ENCODE measurements around the gene LHPP. TPM values are rescaled to one million over a fixed set of nuclear protein-coding genes. Genes with fewer than 3 reads are reported as not detected.
"Not testable (repeated sequence)": the region's sequence is repeated elsewhere in the genome, so short reads cannot be mapped to it uniquely, and the experiment has no call there.

The LHPP gene
- total RNA-seq, 4 donors from 2014 or later, result 34.2 to 76.7 (median 38.2) TPM

DNA sequence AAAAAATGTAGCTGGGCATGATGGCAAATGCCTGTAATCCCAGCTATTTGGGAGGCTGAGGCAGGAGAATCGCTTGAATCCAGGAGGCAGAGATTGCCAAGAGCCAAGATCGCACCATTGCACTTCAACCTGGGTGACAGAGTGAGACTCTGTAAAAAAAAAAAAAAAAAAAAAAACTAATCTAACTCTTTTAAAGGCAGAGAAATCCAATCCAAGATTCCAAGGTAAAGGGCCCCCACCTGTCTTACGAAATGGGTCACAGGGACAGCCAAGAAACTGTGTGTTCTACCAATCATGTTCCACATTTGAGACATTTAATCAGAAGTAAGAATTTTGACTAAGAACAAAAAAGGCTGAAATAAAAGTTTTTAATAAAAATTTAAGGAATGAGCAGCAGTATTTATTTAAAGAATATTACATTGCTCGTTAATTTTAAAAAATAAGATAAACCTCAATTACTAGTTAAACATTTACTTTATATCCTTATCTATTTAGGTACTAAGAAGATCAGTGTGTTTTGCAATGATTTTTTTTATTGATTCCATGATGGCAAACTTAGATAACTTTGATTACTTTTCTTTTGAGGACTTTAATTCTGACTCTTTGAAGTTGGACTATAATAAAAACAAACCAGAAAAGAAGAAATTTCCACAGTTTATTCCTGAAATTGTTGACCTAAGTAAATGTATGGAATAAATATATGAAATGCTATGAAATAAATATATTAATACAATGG, 36.2 kb upstream of the LHPP start:
- TF ChIP-seq POLR2A (IDR thresholded peaks at IDR 0.05), result no peak
- TF ChIP-seq, protein P1, sequence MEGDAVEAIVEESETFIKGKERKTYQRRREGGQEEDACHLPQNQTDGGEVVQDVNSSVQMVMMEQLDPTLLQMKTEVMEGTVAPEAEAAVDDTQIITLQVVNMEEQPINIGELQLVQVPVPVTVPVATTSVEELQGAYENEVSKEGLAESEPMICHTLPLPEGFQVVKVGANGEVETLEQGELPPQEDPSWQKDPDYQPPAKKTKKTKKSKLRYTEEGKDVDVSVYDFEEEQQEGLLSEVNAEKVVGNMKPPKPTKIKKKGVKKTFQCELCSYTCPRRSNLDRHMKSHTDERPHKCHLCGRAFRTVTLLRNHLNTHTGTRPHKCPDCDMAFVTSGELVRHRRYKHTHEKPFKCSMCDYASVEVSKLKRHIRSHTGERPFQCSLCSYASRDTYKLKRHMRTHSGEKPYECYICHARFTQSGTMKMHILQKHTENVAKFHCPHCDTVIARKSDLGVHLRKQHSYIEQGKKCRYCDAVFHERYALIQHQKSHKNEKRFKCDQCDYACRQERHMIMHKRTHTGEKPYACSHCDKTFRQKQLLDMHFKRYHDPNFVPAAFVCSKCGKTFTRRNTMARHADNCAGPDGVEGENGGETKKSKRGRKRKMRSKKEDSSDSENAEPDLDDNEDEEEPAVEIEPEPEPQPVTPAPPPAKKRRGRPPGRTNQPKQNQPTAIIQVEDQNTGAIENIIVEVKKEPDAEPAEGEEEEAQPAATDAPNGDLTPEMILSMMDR (IDR thresholded peaks at IDR 0.05), result no peak
- peaks cover 0 to 32% (median 0%) of the 10 kb centered on the region in 4 donors for H3K4me1 ChIP-seq
- peak in 2 of 3 donors; percentile 12 to 55 for DNase-seq
- peak overlapping the region in 2 of 4 donors; percentile 48 to 79 for H3K27ac ChIP-seq
- no peaks in the 10 kb centered on the region for H3K9me3 ChIP-seq
- no peaks in the 10 kb centered on the region for H3K36me3 ChIP-seq
- no peak overlapping the region for H3K4me3 ChIP-seq
- no peaks in the 10 kb centered on the region for H3K27me3 ChIP-seq

DNA sequence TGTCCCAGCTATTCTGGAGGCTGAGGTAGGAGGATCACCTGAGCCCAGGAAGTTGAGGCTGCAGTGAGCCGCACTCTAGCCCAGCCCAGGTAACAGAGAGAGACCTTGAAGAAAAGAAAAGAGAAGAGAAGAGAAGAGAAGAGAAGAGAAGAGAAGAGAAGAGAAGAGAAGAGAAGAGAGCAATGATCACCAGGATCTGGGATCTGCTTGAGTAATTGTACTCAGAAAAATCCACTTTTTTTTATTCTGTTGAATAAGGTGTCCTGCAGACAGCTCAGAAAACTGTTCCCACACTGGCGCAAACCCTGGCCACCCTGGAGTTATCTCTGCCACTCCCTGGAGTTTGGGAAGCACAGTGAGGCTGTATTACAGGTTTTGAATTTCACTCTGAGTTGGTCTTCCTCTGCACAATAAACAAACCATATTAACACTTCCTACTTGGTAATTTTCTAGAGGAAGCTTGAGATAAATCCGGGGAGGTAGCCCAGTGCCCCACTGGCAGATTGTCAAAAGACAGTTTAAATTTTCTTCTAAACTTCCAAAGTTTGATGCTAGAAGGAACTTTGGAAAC, 33.3 kb upstream of the LHPP start:
- Histone ChIP-seq H3K27ac (no peak overlapping the region), H3K4me1 (peaks cover 0 to 21% (median 0%) of the 10 kb centered on the region in 4 donors), H3K36me3 (no peaks in the 10 kb centered on the region), H3K27me3 (no peaks in the 10 kb centered on the region), H3K4me3 (no peak overlapping the region), H3K9me3 (no peaks in the 10 kb centered on the region)
- no peak for DNase-seq
- TF ChIP-seq, protein P1 (IDR thresholded peaks at IDR 0.05), result no peak
- TF ChIP-seq POLR2A (IDR thresholded peaks at IDR 0.05), result no peak

DNA sequence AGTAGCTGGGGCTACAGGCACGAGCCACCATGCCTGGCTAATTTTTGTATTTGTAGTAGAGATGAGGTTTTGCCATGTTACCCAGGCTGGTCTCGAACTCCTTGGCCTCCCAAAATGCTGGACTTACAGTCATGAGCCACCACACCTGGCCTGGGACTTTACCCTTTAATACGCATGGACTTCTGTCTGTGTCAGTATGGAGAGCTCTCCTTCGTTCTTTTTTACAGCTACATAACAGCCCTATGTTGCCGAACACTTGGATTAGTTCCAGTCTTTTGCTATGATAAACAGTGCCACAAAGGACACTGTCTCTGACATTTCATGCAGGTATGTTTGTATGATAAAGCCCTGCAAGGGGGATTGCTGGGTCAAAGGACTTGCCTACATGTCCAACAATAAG, 32.0 kb upstream of the LHPP start:
- Histone ChIP-seq H3K27me3 (no peaks in the 10 kb centered on the region), H3K9me3 (no peaks in the 10 kb centered on the region), H3K27ac (peak overlapping the region in 3 of 4 donors; percentile 28 to 75 (median 62)), H3K4me1 (peaks cover 0 to 13% (median 0%) of the 10 kb centered on the region in 4 donors), H3K36me3 (no peaks in the 10 kb centered on the region), H3K4me3 (no peak overlapping the region)
- peak in 1 of 3 donors; percentile 67 for DNase-seq
- TF ChIP-seq POLR2A (IDR thresholded peaks at IDR 0.05), result no peak
- TF ChIP-seq, protein P1 (IDR thresholded peaks at IDR 0.05), result no peak

DNA sequence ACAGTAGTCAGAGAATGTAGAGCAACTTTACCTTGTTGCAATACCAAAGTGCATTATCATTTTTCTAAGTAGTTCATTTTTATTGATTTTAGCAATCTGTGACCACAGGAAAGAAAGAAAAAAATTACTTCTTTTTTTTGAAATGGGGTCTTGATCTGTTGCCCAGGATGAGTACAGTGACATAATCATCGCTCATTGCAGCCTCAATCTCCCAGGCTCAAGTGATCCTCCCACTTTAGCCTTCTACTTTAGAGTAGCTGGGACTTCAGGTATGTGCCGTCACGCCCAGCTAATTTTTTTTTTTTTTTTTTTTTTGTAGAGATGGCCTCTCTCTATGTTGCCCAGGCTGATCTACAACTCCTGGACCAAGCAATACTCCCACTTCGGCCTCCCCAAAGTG, 31.5 kb upstream of the LHPP start:
- no peak overlapping the region for H3K4me3 ChIP-seq
- peaks cover 0 to 9% (median 0%) of the 10 kb centered on the region in 4 donors for H3K4me1 ChIP-seq
- H3K27me3 ChIP-seq, result no peaks in the 10 kb centered on the region
- no peak for DNase-seq
- H3K36me3 ChIP-seq, result no peaks in the 10 kb centered on the region
- H3K9me3 ChIP-seq, result no peaks in the 10 kb centered on the region
- no peak for TF ChIP-seq POLR2A (IDR thresholded peaks at IDR 0.05)
- TF ChIP-seq, protein P1 (IDR thresholded peaks at IDR 0.05), result no peak
- H3K27ac ChIP-seq, result peak overlapping the region in 1 of 4 donors; percentile 62

DNA sequence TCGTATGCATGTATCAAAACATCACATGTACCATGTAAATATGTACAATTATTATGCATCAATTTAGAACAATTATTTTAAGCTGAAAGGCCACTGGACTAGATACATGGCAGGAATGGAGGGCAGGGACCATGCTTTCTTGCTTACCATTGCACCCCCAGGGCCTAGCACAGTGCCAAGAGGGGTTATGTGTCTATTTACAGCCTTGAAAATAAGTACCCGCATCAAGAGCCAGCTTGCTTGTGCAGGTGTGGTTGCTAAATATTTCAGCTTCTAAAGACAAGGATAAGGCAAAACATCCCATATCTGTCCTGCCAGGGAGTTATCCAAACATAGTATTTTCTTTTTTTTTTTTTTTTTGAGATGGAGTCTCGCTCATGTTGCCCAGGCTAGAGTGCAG, 28.2 kb upstream of the LHPP start:
- no peak for DNase-seq
- Histone ChIP-seq H3K9me3 (no peaks in the 10 kb centered on the region), H3K4me3 (no peak overlapping the region), H3K27ac (no peak overlapping the region), H3K36me3 (no peaks in the 10 kb centered on the region), H3K4me1 (peaks cover 0 to 9% (median 0%) of the 10 kb centered on the region in 4 donors), H3K27me3 (no peaks in the 10 kb centered on the region)
- TF ChIP-seq POLR2A (IDR thresholded peaks at IDR 0.05), result no peak
- TF ChIP-seq, protein P1 (IDR thresholded peaks at IDR 0.05), result no peak

DNA sequence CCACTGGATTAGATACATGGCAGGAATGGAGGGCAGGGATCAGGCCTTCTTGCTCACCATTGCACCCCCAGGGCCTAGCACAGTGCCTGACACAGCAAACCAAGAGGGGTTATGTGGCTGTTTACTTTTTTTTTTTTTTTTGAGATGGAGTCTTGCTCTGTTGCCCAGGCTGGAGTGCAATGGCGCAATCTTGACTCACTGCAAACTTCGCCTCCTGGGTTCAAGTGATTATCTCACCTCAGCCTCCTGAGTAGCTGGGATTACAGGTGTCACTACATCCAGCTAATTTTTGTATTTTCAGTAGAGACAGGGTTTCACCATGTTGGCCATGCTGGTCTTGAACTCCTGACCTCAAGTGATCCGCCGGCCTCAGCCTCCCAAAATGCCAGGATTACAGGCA, 25.9 kb upstream of the LHPP start:
- not testable (repeated sequence) for H3K4me1 ChIP-seq, H3K4me3 ChIP-seq, DNase-seq, H3K27me3 ChIP-seq, H3K27ac ChIP-seq, H3K9me3 ChIP-seq, H3K36me3 ChIP-seq

All from Peyer's patch (tissue), 4 donors.